Endothelial cell of umbilical vein (primary cell): ENCODE data around the gene SLC25A13. TPM values are rescaled to one million over a fixed set of nuclear protein-coding genes. Genes with fewer than 3 reads are reported as not detected.

Experiments
- BruUV-seq: library from RNA; stranded (reverse); fragments of 400-500 nt; replicated peaks from 2 replicates; lab custom pipeline; 2021; lab: Mats Ljungman, UMichigan
- CTCF ChIA-PET: fragments of 300-600, 350-600 bp; sonication (Branson Sonifier 250); formaldehyde crosslinking; loops from one replicate; lab custom pipeline; 2021; ENCODE audit warnings: antibody characterized with exemption, inconsistent platforms; lab: Charles Lee
- POLR2A ChIA-PET: fragments of 300-600, 350-600 bp; sonication (Branson Sonifier 250); formaldehyde crosslinking; loops from one replicate; lab custom pipeline; 2021; ENCODE audit warnings: antibody characterized with exemption, inconsistent platforms; lab: Charles Lee
- DNase-seq: peaks from one replicate; pipeline ENCODE4 v3.0.0-alpha.2; 2011; ENCODE audit warnings: low read depth, low spot score
- FAIRE-seq: peaks from 2 replicates; lab custom pipeline; 2011; peaks lifted over from hg19 to GRCh38; lab: Jason Lieb, UNC
- H2AFZ ChIP-seq: 2 replicates; pipeline ENCODE4 v1.6.0; 2012; ENCODE audit warnings: low read depth, low read length, control low read depth, inconsistent platforms
- H3K27ac ChIP-seq: 2 replicates; pipeline ENCODE4 v1.5.1; 2011; ENCODE audit warnings: low read depth, mild to moderate bottlenecking, control low read depth, low read length, moderate library complexity; ENCODE audit not compliant: insufficient read depth
- H3K27me3 ChIP-seq, 2 experiments: 2 replicates each; pipeline versions ENCODE4 v1.6.0 to v1.6.1; 2011; ENCODE audit warnings: low read length in 2 of 2, mixed read lengths in 1 of 2; ENCODE audit not compliant: control insufficient read depth in 2 of 2, insufficient read depth in 2 of 2
- H3K36me3 ChIP-seq, 2 experiments: 2 replicates in 1 of 2; 3 replicates in 1 of 2; pipeline ENCODE4 v1.5.1; 2011; ENCODE audit warnings: low read length in 2 of 2, mild to moderate bottlenecking in 1 of 2, moderate library complexity in 1 of 2; ENCODE audit not compliant: control insufficient read depth in 2 of 2, insufficient read depth in 2 of 2; ENCODE audit errors: extremely low read depth in 1 of 2
- H3K4me1 ChIP-seq: 3 replicates; pipeline ENCODE4 v1.5.1; 2011; ENCODE audit warnings: mild to moderate bottlenecking, low read length; ENCODE audit not compliant: control insufficient read depth, insufficient read depth; ENCODE audit errors: extremely low read depth
- H3K4me2 ChIP-seq: 2 replicates; pipeline ENCODE4 v1.6.1; 2011; ENCODE audit warnings: low read length, control low read depth, mixed read lengths; ENCODE audit not compliant: insufficient read depth
- H3K4me3 ChIP-seq, 3 experiments: fragments of 200-600 bp in 1 of 3; sonication (generic), shearing (Covaris generic) in 1 of 3; replicated peaks in 1 of 3; 2 replicates each; pipeline ENCODE4 v1.5.1; 2011 to 2016; ENCODE audit warnings: control low read depth in 3 of 3, low read length in 3 of 3, mild to moderate bottlenecking in 2 of 3, inconsistent platforms in 1 of 3, low read depth in 1 of 3, moderate library complexity in 1 of 3; ENCODE audit not compliant: insufficient read depth in 1 of 3
- H3K79me2 ChIP-seq: 2 replicates; pipeline ENCODE4 v1.6.0; 2012; ENCODE audit warnings: low read length, inconsistent platforms; ENCODE audit not compliant: control insufficient read depth, insufficient read depth
- H3K9ac ChIP-seq: replicated peaks from 2 replicates; pipeline ENCODE3; 2011; ENCODE audit warnings: low read length, control low read depth; ENCODE audit not compliant: insufficient read depth; ENCODE audit errors: extremely low read depth
- H3K9me1 ChIP-seq: replicated peaks from 3 replicates; pipeline ENCODE4 v1.6.0; 2011; ENCODE audit warnings: mild to moderate bottlenecking, low read length; ENCODE audit not compliant: control insufficient read depth, insufficient read depth; ENCODE audit errors: extremely low read depth
- H3K9me3 ChIP-seq: replicated peaks from 2 replicates; pipeline ENCODE4 v1.5.1; 2012; ENCODE audit warnings: low read length, inconsistent platforms; ENCODE audit not compliant: control insufficient read depth, insufficient read depth
- H4K20me1 ChIP-seq: replicated peaks from 2 replicates; pipeline ENCODE3; 2011; ENCODE audit warnings: mild to moderate bottlenecking, low read length; ENCODE audit not compliant: control insufficient read depth, insufficient read depth; ENCODE audit errors: extremely low read depth
- CTCF ChIP-seq, 2 donors: IDR thresholded peaks; 1 replicate in 1 of 2; 2 replicates in 1 of 2; pipeline ENCODE4 v1.5.1; 2011; ENCODE audit warnings: low read length in 2 of 2, mild to moderate bottlenecking in 2 of 2, moderate library complexity in 2 of 2, control low read depth in 1 of 2, inconsistent platforms in 1 of 2, low read depth in 1 of 2; ENCODE audit not compliant: insufficient read depth in 1 of 2; ENCODE audit errors: extremely low read depth in 1 of 2
- EZH2 ChIP-seq: IDR thresholded peaks from 2 replicates; pipeline ENCODE4 v1.6.1; 2012; ENCODE audit warnings: borderline replicate concordance, low read depth, mild to moderate bottlenecking, moderate library complexity, low read length, inconsistent platforms; ENCODE audit not compliant: severe bottlenecking
- FOS ChIP-seq: IDR thresholded peaks from 2 replicates; pipeline ENCODE4 v1.6.1; 2011; ENCODE audit warnings: mild to moderate bottlenecking, low read length, moderate library complexity, borderline replicate concordance; ENCODE audit not compliant: insufficient read depth
- JUN ChIP-seq: IDR thresholded peaks from 2 replicates; pipeline ENCODE4 v1.6.1; 2011; ENCODE audit warnings: borderline replicate concordance, low read depth; ENCODE audit not compliant: insufficient read length, insufficient read depth
- POLR2A ChIP-seq: IDR thresholded peaks from 2 replicates; pipeline ENCODE4 v1.6.1; 2012; ENCODE audit warnings: low read depth, mild to moderate bottlenecking, control low read depth, low read length
- dilution Hi-C: fragments of 300-500 bp; cut with MboI; formaldehyde crosslinking; loops from one replicate; pipeline ENCODE4 v1.15.0; 2019; ENCODE audit warnings: low sequenced_read_pairs; ENCODE audit not compliant: extremely low pct_ligation_motif_present
- intact Hi-C: fragments of 100-400 bp; cut with micrococcal nuclease; formaldehyde crosslinking; loops from one replicate; pipeline ENCODE4 v1.10.0; 2022
- polyA plus RNA-seq, 4 experiments: library from polyadenylated mRNA; depleted of rRNA in 3 of 4; stranded (reverse) in 3 of 4; unstranded in 1 of 4; fragments of >200 nt; gene quantifications; 2 replicates each; pipeline versions ENCODE4 v1.2.1 to v1.2.3, GENCODE V29; 2011 to 2012; ENCODE audit warnings: missing spikeins in 1 of 4
- total RNA-seq: library from RNA; stranded (reverse); gene quantifications from 2 replicates; pipeline ENCODE4 v1.2.3, GENCODE V29; 2021

Gene SLC25A13
- total and polyA plus RNA-seq, 2 donors (not counting 3 experiments of a cell fraction or from before 2014, with no cell fraction given): 13.2 to 34.4 TPM

GRCh38 chr7:96076350-96076707 lies 245.6 kb downstream of the SLC25A13 start:
- Histone ChIP-seq H3K27ac (no peak overlapping the region), H4K20me1 (no peaks in the 10 kb centered on the region), H3K36me3 (no peaks in the 10 kb centered on the region), H3K4me3 (peak overlapping the region; percentile 46 to 80 (median 80)), H3K4me2 (peak overlapping the region; percentile 98), H3K4me1 (peaks cover 8% of the 10 kb centered on the region), H3K9me1 (no peaks in the 10 kb centered on the region), H3K79me2 (no peaks in the 10 kb centered on the region), H3K27me3 (peaks cover 0 to 3% of the 10 kb centered on the region in 2 experiments), H3K9ac (peak overlapping the region; percentile 21), H3K9me3 (no peaks in the 10 kb centered on the region), H2AFZ (peak overlapping the region; percentile 99)
- POLR2A ChIA-PET: no interaction called here
- BruUV-seq: no TSS peak
- TF ChIP-seq EZH2 (no peak), FOS (no peak), JUN (no peak), POLR2A (no peak), CTCF (IDR thresholded peaks at IDR 0.05; ENCODE audit: extremely low read depth in 1 of 2, insufficient read depth in 1 of 2, low read depth in 1 of 2, low read length in 2 of 2) (no peak)
- peak; percentile 12 for DNase-seq
- dilution Hi-C loops: no loop called here
- FAIRE-seq: no peak
- CTCF ChIA-PET: interaction anchor here (1.3 to 5.2 kb wide), 9 partner anchors 7 to 950 kb away, joined by 3 to 125 read pairs (median 5); no protein-coding TSS in a partner anchor
- intact Hi-C loops: loop anchor here (2.0 to 10.0 kb wide), 7 partner anchors 106 to 988 kb away; partner anchors contain the start of genes SEM1 and SLC25A13
